Measurements from ENCODE around the gene MYO10. TPM values are rescaled to one million over a fixed set of nuclear protein-coding genes. Genes with fewer than 3 reads are reported as not detected.

MYO10 gene
- total and polyA plus RNA-seq, 2 donors (not counting 3 experiments of a cell fraction or from before 2014, with no cell fraction given) = 36.0 to 148 TPM

- ChIA-PET CTCF (interaction anchor here (1.2 to 1.8 kb wide), 2 partner anchors 408 to 409 kb away, joined by 3 to 7 read pairs; no protein-coding TSS in a partner anchor), POLR2A (no interaction called here)
- Histone ChIP-seq H3K27me3 (ENCODE audit: control insufficient read depth in 2 of 2, insufficient read depth in 2 of 2, low read length in 2 of 2) (no peaks in the 10 kb centered on the region), H3K9me1 (replicated peaks; ENCODE audit: control insufficient read depth, extremely low read depth, insufficient read depth, low read length) (no peaks in the 10 kb centered on the region), H3K79me2 (ENCODE audit: control insufficient read depth, insufficient read depth, low read length) (peaks cover 54% of the 10 kb centered on the region), H3K4me1 (ENCODE audit: control insufficient read depth, extremely low read depth, insufficient read depth, low read length) (no peaks in the 10 kb centered on the region), H3K9ac (replicated peaks; ENCODE audit: extremely low read depth, insufficient read depth, low read length) (no peak overlapping the region), H3K4me2 (ENCODE audit: insufficient read depth, low read length) (no peak overlapping the region), H3K4me3 (replicated peaks in 1 of 3; ENCODE audit: insufficient read depth in 1 of 3, low read depth in 1 of 3, low read length in 3 of 3) (no peak overlapping the region), H2AFZ (ENCODE audit: low read depth, low read length) (no peak overlapping the region), H4K20me1 (replicated peaks; ENCODE audit: control insufficient read depth, extremely low read depth, insufficient read depth, low read length) (no peaks in the 10 kb centered on the region), H3K9me3 (replicated peaks; ENCODE audit: control insufficient read depth, insufficient read depth, low read length) (no peaks in the 10 kb centered on the region), H3K36me3 (ENCODE audit: control insufficient read depth in 2 of 2, extremely low read depth in 1 of 2, insufficient read depth in 2 of 2, low read length in 2 of 2) (peaks cover 23 to 26% of the 10 kb centered on the region in 2 experiments), H3K27ac (ENCODE audit: insufficient read depth, low read depth, low read length) (no peak overlapping the region)
- FAIRE-seq (no peak), DNase-seq (ENCODE audit: low read depth, low spot score) (no peak)
- TF ChIP-seq GATA2 (IDR thresholded peaks at IDR 0.05; ENCODE audit: insufficient read depth, insufficient read length, low read depth, low read length) = no peak
- no peak for TF ChIP-seq EZH2 (IDR thresholded peaks at IDR 0.05; ENCODE audit: borderline replicate concordance, low read depth, low read length, severe bottlenecking)
- TF ChIP-seq, protein P1, sequence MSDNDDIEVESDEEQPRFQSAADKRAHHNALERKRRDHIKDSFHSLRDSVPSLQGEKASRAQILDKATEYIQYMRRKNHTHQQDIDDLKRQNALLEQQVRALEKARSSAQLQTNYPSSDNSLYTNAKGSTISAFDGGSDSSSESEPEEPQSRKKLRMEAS (IDR thresholded peaks at IDR 0.05; ENCODE audit: insufficient read depth, insufficient read length) = no peak
- no peak for TF ChIP-seq FOS (IDR thresholded peaks at IDR 0.05; ENCODE audit: borderline replicate concordance, insufficient read depth, low read length)
- TF ChIP-seq, protein P2, sequence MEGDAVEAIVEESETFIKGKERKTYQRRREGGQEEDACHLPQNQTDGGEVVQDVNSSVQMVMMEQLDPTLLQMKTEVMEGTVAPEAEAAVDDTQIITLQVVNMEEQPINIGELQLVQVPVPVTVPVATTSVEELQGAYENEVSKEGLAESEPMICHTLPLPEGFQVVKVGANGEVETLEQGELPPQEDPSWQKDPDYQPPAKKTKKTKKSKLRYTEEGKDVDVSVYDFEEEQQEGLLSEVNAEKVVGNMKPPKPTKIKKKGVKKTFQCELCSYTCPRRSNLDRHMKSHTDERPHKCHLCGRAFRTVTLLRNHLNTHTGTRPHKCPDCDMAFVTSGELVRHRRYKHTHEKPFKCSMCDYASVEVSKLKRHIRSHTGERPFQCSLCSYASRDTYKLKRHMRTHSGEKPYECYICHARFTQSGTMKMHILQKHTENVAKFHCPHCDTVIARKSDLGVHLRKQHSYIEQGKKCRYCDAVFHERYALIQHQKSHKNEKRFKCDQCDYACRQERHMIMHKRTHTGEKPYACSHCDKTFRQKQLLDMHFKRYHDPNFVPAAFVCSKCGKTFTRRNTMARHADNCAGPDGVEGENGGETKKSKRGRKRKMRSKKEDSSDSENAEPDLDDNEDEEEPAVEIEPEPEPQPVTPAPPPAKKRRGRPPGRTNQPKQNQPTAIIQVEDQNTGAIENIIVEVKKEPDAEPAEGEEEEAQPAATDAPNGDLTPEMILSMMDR (IDR thresholded peaks at IDR 0.05; ENCODE audit: extremely low read depth in 1 of 2, insufficient read depth in 1 of 2, low read depth in 1 of 2, low read length in 2 of 2) = no peak
- no peak for TF ChIP-seq JUN (IDR thresholded peaks at IDR 0.05; ENCODE audit: borderline replicate concordance, insufficient read depth, insufficient read length, low read depth)
- no peak for TF ChIP-seq POLR2AphosphoS5 (IDR thresholded peaks at IDR 0.05; ENCODE audit: insufficient read depth, low read depth, low read length)
- no peak for TF ChIP-seq MYC (IDR thresholded peaks at IDR 0.05; ENCODE audit: low read depth, low read length)
- intact Hi-C loops (cut with micrococcal nuclease) (no loop called here), dilution Hi-C loops (cut with MboI; ENCODE audit: extremely low pct_ligation_motif_present, low sequenced_read_pairs) (loop anchor here (25.0 kb wide), 1 partner anchor 405 kb away; no protein-coding TSS in a partner anchor)
- BruUV-seq (replicated peaks) = no TSS peak
Observed at GRCh38 chr5:16781828-16782626, 154.1 kb downstream of the MYO10 start.
